GM18502 (cell line): ENCODE results near the gene CDK5RAP3.

Experiments
- ATAC-seq: cut with Tn5 transposase; IDR thresholded peaks from one replicate; pipeline ENCODE4 v1.9.1; 2021; ENCODE audit warnings: mild to moderate bottlenecking; ENCODE audit not compliant: unreplicated experiment, poor library complexity

CDK5RAP3 gene

GRCh38 chr17:47948706-47949196 is 22.2 kb upstream of the CDK5RAP3 start:
- no peak for ATAC-seq

- no peak for ATAC-seq
Measured at GRCh38 chr17:47949197-47949759, 21.6 kb upstream of the CDK5RAP3 start.

- no peak for ATAC-seq
Measured at GRCh38 chr17:47949946-47950345, 21.0 kb upstream of the CDK5RAP3 start.

- no peak for ATAC-seq
Measured at GRCh38 chr17:47950448-47950847, 20.5 kb upstream of the CDK5RAP3 start.

- no peak for ATAC-seq
Measured at GRCh38 chr17:47952171-47953021, 18.5 kb upstream of the CDK5RAP3 start.

GRCh38 chr17:47953909-47954308 is 17.0 kb upstream of the CDK5RAP3 start:
- ATAC-seq = no peak

- ATAC-seq = no peak
Measured at GRCh38 chr17:47955497-47956461, 15.1 kb upstream of the CDK5RAP3 start.

- ATAC-seq = no peak
Measured at GRCh38 chr17:47956791-47957590, 13.9 kb upstream of the CDK5RAP3 start.

GRCh38 chr17:47957591-47958490 is 13.1 kb upstream of the CDK5RAP3 start, which contains the start of gene PRR15L:
TSS of gene PRR15L (minus strand) at chr17:47957883. CDS start at chr17:47953234, 4,649 bp downstream.
- ATAC-seq = no peak

- ATAC-seq = no peak
Measured at GRCh38 chr17:47959825-47960655, 10.9 kb upstream of the CDK5RAP3 start.

- ATAC-seq = no peak
Measured at GRCh38 chr17:47961406-47961805, 9.5 kb upstream of the CDK5RAP3 start.

- ATAC-seq = no peak
Measured at GRCh38 chr17:47962901-47963300, 8.0 kb upstream of the CDK5RAP3 start.

- ATAC-seq = no peak
Measured at GRCh38 chr17:47964856-47965255, 6.1 kb upstream of the CDK5RAP3 start.

- ATAC-seq = no peak
Measured at GRCh38 chr17:47966079-47966519, 4.8 kb upstream of the CDK5RAP3 start.

- ATAC-seq = no peak
Measured at GRCh38 chr17:47967607-47968252, 3.2 kb upstream of the CDK5RAP3 start.

GRCh38 chr17:47968836-47969235 is 2.1 kb upstream of the CDK5RAP3 start:
- no peak for ATAC-seq
